Measurements from ENCODE around the gene MYH14. TPM values are rescaled to one million over a fixed set of nuclear protein-coding genes. Genes with fewer than 3 reads are reported as not detected.

MYH14 gene
- total and polyA plus RNA-seq, 2 of the 8 experiments (the other 6 are each of a cell fraction or from before 2014, with no cell fraction given) = 17.3 to 28.6 TPM

DNA sequence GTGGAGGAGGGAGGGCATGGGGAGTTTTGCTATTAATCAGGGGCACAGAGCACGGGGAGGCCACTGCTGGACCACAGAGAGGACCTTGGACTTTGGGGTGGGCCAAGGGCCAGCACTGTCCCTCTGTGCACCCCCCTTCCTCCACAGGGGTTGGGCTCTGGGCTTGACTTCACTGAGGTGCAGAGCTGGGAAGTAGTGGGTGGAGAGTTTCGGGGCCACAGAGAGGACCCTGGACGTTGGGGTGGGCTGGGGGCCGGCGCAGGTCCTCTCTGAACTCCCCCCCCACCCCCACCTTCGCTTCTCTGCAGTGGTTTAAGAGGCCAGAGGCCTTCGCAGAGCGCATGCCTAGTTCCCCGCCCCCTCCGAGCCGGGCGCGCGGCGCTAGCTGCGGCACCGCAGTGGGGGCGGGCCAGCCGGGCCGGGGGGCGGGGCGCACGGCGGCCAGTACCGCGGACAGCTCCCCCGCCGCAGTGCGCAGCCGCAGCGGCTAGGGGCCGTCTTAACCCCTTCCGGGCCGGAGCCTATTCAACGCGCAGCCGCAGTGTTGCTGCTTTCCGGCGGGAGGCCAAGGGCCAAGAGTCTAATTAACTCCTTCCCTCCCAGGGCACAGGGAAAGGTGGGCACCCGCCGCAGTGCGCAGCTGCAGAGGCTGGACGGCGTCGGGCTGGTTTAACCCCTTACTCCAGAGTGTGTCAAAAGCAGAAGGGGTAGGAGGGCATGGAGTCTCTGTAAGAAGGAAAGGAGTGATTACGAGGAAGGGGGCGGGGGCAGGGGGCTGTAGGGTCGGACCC is 122.1 kb downstream of the MYH14 start:
- FAIRE-seq = no peak
- ChIA-PET CTCF (ENCODE audit: partially characterized antibody) (interaction anchor here (0.6 to 2.1 kb wide), 3 partner anchors 9 to 11 kb away, joined by 3 to 7 read pairs (median 6); no protein-coding TSS in a partner anchor), POLR2A (ENCODE audit: partially characterized antibody) (interaction anchor here (0.6 to 3.9 kb wide), 7 partner anchors 10 to 779 kb away, joined by 3 to 46 read pairs (median 4); no protein-coding TSS in a partner anchor)
- Histone ChIP-seq H2BK120ac (replicated peaks; ENCODE audit: low read depth, low read length) (no peak overlapping the region), H2BK20ac (ENCODE audit: low read length) (no peak overlapping the region), H3K27me3 (replicated peaks in 1 of 4; ENCODE audit: control insufficient read depth in 3 of 4, extremely low read depth in 1 of 4, insufficient read depth in 3 of 4, low read length in 3 of 4) (peaks cover 5 to 15% (median 12%) of the 10 kb centered on the region in 4 experiments; a peak in 6 of 7 replicates), H4K8ac (ENCODE audit: extremely low read depth, insufficient read depth, low read length) (no peak overlapping the region), H3K23ac (ENCODE audit: insufficient read length) (no peak overlapping the region), H3K36me3 (ENCODE audit: control insufficient read depth in 2 of 4, insufficient read depth in 4 of 4, low read length in 3 of 4) (peaks cover 3 to 7% (median 5%) of the 10 kb centered on the region in 4 experiments; a peak in 4 of 8 replicates), H3K27ac (ENCODE audit: low read depth, low read length) (peak overlapping the region; percentile 22; the same call in 1 of the 2 replicates), H3K4me2 (ENCODE audit: insufficient read depth in 1 of 2, low read depth in 2 of 2, low read length in 2 of 2) (peak overlapping the region; percentile 89 to 91), H3K79me1 (ENCODE audit: low read depth, low read length) (peaks cover 6% of the 10 kb centered on the region; the same call in 1 of the 2 replicates), H3K14ac (ENCODE audit: insufficient read length) (no peak overlapping the region), H3K18ac (ENCODE audit: extremely low read depth, low read length) (peak overlapping the region; percentile 48), H2BK12ac (ENCODE audit: low read depth, low read length) (0 out of 2 replicates have a peak overlapping the region, but pooled peaks have one; percentile 0), H2BK5ac (ENCODE audit: low read depth, low read length) (peak overlapping the region; percentile 60; the same call in 1 of the 2 replicates), H2BK15ac (ENCODE audit: low read length) (no peak overlapping the region), H2AK5ac (ENCODE audit: low read depth, low read length) (no peak overlapping the region; the same call in 1 of the 2 replicates), H2AFZ (ENCODE audit: low read length) (no peak overlapping the region), H3K56ac (replicated peaks; ENCODE audit: insufficient read length, low read depth, low read length) (no peak overlapping the region), H3K9ac (replicated peaks in 1 of 4; ENCODE audit: extremely low read depth in 1 of 4, low read depth in 3 of 4, low read length in 3 of 4) (no peak overlapping the region), H3K9me3 (ENCODE audit: insufficient read depth in 2 of 2, low read depth in 1 of 2, low read length in 1 of 2) (no peaks in the 10 kb centered on the region), H4K5ac (ENCODE audit: insufficient read length, low read depth, low read length) (peak overlapping the region; percentile 27), H3K79me2 (ENCODE audit: control insufficient read depth in 1 of 2, insufficient read depth in 2 of 2, low read length in 2 of 2) (peaks cover 0 to 4% of the 10 kb centered on the region in 2 experiments; a peak in 1 of 4 replicates), H3K23me2 (ENCODE audit: low read depth, low read length) (peaks cover 24% of the 10 kb centered on the region; the same call in 1 of the 2 replicates), H3K4me3 (ENCODE audit: extremely low read depth in 1 of 4, insufficient read depth in 2 of 4, low read depth in 3 of 4, low read length in 4 of 4) (peak overlapping the region; percentile 36 to 68 (median 52)), H3K4ac (replicated peaks; ENCODE audit: insufficient read length, low read depth, low read length) (no peak overlapping the region), H4K91ac (replicated peaks; ENCODE audit: insufficient read length, low read length) (no peak overlapping the region), H4K20me1 (replicated peaks in 1 of 2; ENCODE audit: control insufficient read depth in 1 of 2, insufficient read depth in 2 of 2, low read length in 2 of 2) (peaks cover 22 to 24% of the 10 kb centered on the region in 2 experiments), H3K4me1 (replicated peaks in 1 of 4; ENCODE audit: control insufficient read depth in 3 of 4, insufficient read depth in 4 of 4, low read length in 3 of 4) (peaks cover 0 to 18% (median 9%) of the 10 kb centered on the region in 4 experiments; a peak in 6 of 7 replicates)
- peak; percentile 92 to 97 for DNase-seq (ENCODE audit: low read depth in 1 of 2, low spot score in 2 of 2)
- 2% methylated on average over 42 of the region's 48 CpGs; no CpG with 5 or more reads in 1 of the 2 experiments for WGBS, 2 experiments (ENCODE audit: extremely low coverage in 1 of 2, insufficient coverage in 1 of 2, insufficient read length in 1 of 2, insufficient replicate concordance in 2 of 2, low coverage in 1 of 2, low lambda C conversion rate in 2 of 2, missing lambda C conversion rate in 1 of 2)
- TF ChIP-seq TAF1 (IDR thresholded peaks at IDR 0.05; ENCODE audit: low read depth, low read length) = no peak
- TF ChIP-seq TEAD4 (IDR thresholded peaks at IDR 0.05; ENCODE audit: low read depth, low read length) = no peak
- TF ChIP-seq SIRT6 (IDR thresholded peaks at IDR 0.05; ENCODE audit: low read length) = no peak
- no peak for TF ChIP-seq POLR2AphosphoS5 (IDR thresholded peaks at IDR 0.05; ENCODE audit: low read depth, low read length)
- peak; percentile 44 for TF ChIP-seq CTBP2 (IDR thresholded peaks at IDR 0.05; ENCODE audit: borderline replicate concordance, insufficient read depth, insufficient read length, low read length)
- TF ChIP-seq SP1 (IDR thresholded peaks at IDR 0.05; ENCODE audit: low read depth, low read length) = peak; percentile 81; the same call in 1 of the 2 replicates
- no peak for TF ChIP-seq GABPA (IDR thresholded peaks at IDR 0.05; ENCODE audit: borderline replicate concordance, insufficient read depth, low read length)
- 0 out of 2 replicates have a peak, but pooled peaks have one; percentile 45 for TF ChIP-seq RBBP5 (IDR thresholded peaks at IDR 0.05; ENCODE audit: borderline replicate concordance, low read depth, low read length)
- TF ChIP-seq RXRA (IDR thresholded peaks at IDR 0.05; ENCODE audit: insufficient read depth, low read depth, low read length) = no peak
- no peak for TF ChIP-seq JUND (IDR thresholded peaks at IDR 0.05; ENCODE audit: low read length)
- no peak for TF ChIP-seq CBX8 (IDR thresholded peaks at IDR 0.05; ENCODE audit: borderline replicate concordance, low read depth, low read length)
- no peak for TF ChIP-seq CEBPB (IDR thresholded peaks at IDR 0.05; ENCODE audit: low read depth, low read length)
